CD4-positive, alpha-beta T cell (primary cell): ENCODE measurements around the gene LCN12. TPM values are rescaled to one million over a fixed set of nuclear protein-coding genes. Genes with fewer than 3 reads are reported as not detected.
A peak's percentile ranks its signal among the peaks of the same experiment; 100 is the strongest.

Experiments used
- ATAC-seq: fragments of 200-7000 bp; cut with Tn5 transposase; one replicate; pipeline ENCODE4 v1.10.0; 2022; ENCODE audit warnings: mild to moderate bottlenecking; ENCODE audit not compliant: poor library complexity
- CTCF ChIA-PET: fragments of 350-600 bp; sonication (Branson Sonifier 250); formaldehyde crosslinking; loops from one replicate; lab custom pipeline; 2021; ENCODE audit warnings: antibody characterized with exemption, inconsistent platforms; lab: Charles Lee
- POLR2A ChIA-PET: fragments of 350-600 bp; sonication (Branson Sonifier 250); formaldehyde crosslinking; loops from one replicate; lab custom pipeline; 2021; ENCODE audit warnings: antibody characterized with exemption, inconsistent platforms; lab: Charles Lee
- DNase-seq, 14 experiments: peaks; one replicate each; pipeline ENCODE4 v3.0.0-alpha.2; 2013 to 2020; ENCODE audit warnings: mixed read lengths in 2 of 14
- H3K27ac ChIP-seq, 2 donors: one replicate each; pipeline versions ENCODE4 v1.5.1 to v1.7.0; 2013; ENCODE audit warnings: low read length in 2 of 2, low read depth in 1 of 2, mild to moderate bottlenecking in 1 of 2
- H3K27me3 ChIP-seq, 2 experiments: 1 replicate in 1 of 2; 2 replicates in 1 of 2; pipeline versions ENCODE4 v1.6.1 to v1.7.0; 2013; ENCODE audit warnings: low read length in 2 of 2, control low read depth in 1 of 2, mild to moderate bottlenecking in 1 of 2, moderate library complexity in 1 of 2; ENCODE audit not compliant: insufficient read depth in 2 of 2, control insufficient read depth in 1 of 2
- H3K36me3 ChIP-seq: one replicate; pipeline ENCODE4 v1.6.1; 2013; ENCODE audit warnings: low read length, control low read depth; ENCODE audit not compliant: insufficient read depth
- H3K4me1 ChIP-seq: one replicate; pipeline ENCODE4 v1.6.1; 2013; ENCODE audit warnings: low read length, control low read depth; ENCODE audit not compliant: insufficient read depth
- H3K4me3 ChIP-seq: one replicate; pipeline ENCODE4 v1.5.1; 2013; ENCODE audit warnings: mild to moderate bottlenecking, low read length, moderate library complexity
- H3K9me3 ChIP-seq, 2 experiments: 1 replicate in 1 of 2; 2 replicates in 1 of 2; pipeline versions ENCODE4 v1.6.1 to v1.7.0; 2013; ENCODE audit warnings: low read length in 2 of 2, mild to moderate bottlenecking in 2 of 2, control low read depth in 1 of 2, moderate library complexity in 1 of 2; ENCODE audit not compliant: control insufficient read depth in 1 of 2, insufficient read depth in 1 of 2
- H3K27ac Mint-ChIP-seq: one replicate; pipeline ENCODE4 v1.8.0; 2020; ENCODE audit warnings: mixed read lengths
- H3K27me3 Mint-ChIP-seq: one replicate; pipeline ENCODE4 v1.8.0; 2021; ENCODE audit warnings: mixed read lengths
- H3K36me3 Mint-ChIP-seq: one replicate; pipeline ENCODE4 v1.8.0; 2021; ENCODE audit warnings: low read depth, mixed read lengths
- H3K4me1 Mint-ChIP-seq: one replicate; pipeline ENCODE4 v1.8.0; 2021; ENCODE audit warnings: low read depth, mixed read lengths
- H3K4me3 Mint-ChIP-seq: one replicate; pipeline ENCODE4 v1.8.0; 2020; ENCODE audit warnings: mild to moderate bottlenecking, mixed read lengths
- H3K9me3 Mint-ChIP-seq: one replicate; pipeline ENCODE4 v1.8.0; 2020; ENCODE audit warnings: mixed read lengths
- intact Hi-C, 2 experiments: fragments of 100-400 bp; cut with DNase I in 1 of 2; cut with micrococcal nuclease in 1 of 2; formaldehyde crosslinking; loops; one replicate each; pipeline versions ENCODE4 v1.15.1 to v1.9.0; 2023 to 2025; cut with DNase I, micrococcal nuclease
- total RNA-seq, 174 experiments: library from RNA in 2 of 174; stranded (reverse) in 2 of 174; gene quantifications; one replicate each; pipeline ENCODE4 v1.2.3 and lab custom pipeline; 2021 to 2026
- TF ChIP-seq, protein P1 (sequence below): fragments of 200-600 bp; IDR thresholded peaks from one replicate; pipeline ENCODE4 v1.8.0; 2022; ENCODE audit warnings: antibody characterized with exemption, mild to moderate bottlenecking

LCN12 gene
- total RNA-seq, 2 experiments from 2014 or later = 1.3 to 1.5 TPM

GRCh38 chr9:136977649-136978072 is 25.6 kb downstream of the LCN12 start:
- TF ChIP-seq, protein P1, sequence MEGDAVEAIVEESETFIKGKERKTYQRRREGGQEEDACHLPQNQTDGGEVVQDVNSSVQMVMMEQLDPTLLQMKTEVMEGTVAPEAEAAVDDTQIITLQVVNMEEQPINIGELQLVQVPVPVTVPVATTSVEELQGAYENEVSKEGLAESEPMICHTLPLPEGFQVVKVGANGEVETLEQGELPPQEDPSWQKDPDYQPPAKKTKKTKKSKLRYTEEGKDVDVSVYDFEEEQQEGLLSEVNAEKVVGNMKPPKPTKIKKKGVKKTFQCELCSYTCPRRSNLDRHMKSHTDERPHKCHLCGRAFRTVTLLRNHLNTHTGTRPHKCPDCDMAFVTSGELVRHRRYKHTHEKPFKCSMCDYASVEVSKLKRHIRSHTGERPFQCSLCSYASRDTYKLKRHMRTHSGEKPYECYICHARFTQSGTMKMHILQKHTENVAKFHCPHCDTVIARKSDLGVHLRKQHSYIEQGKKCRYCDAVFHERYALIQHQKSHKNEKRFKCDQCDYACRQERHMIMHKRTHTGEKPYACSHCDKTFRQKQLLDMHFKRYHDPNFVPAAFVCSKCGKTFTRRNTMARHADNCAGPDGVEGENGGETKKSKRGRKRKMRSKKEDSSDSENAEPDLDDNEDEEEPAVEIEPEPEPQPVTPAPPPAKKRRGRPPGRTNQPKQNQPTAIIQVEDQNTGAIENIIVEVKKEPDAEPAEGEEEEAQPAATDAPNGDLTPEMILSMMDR = no peak
- Mint-ChIP-seq H3K9me3 (no peaks in the 10 kb centered on the region), H3K4me3 (no peak overlapping the region), H3K27ac (no peak overlapping the region), H3K4me1 (peaks cover 20% of the 10 kb centered on the region), H3K36me3 (no peaks in the 10 kb centered on the region), H3K27me3 (peaks cover 14% of the 10 kb centered on the region)
- ATAC-seq = no peak
- ChIA-PET CTCF (interaction anchor here (1.0 to 1.5 kb wide), 3 partner anchors 51 to 135 kb away, joined by 3 to 5 read pairs (median 4); partner anchors contain the start of genes ABCA2, AJM1 and NPDC1), POLR2A (interaction anchor here (1.9 kb wide), 1 partner anchor 15 kb away, joined by 8 read pairs; the partner anchor contains the start of gene PAXX)
- Histone ChIP-seq H3K4me1 (peaks cover 60% of the 10 kb centered on the region), H3K4me3 (peak overlapping the region; percentile 29), H3K27me3 (no peaks in the 10 kb centered on the region), H3K27ac (no peak overlapping the region), H3K9me3 (peaks cover 0 to 9% of the 10 kb centered on the region in 2 experiments), H3K36me3 (no peaks in the 10 kb centered on the region)
- DNase-seq = no peak
- intact Hi-C loops = loop anchor here (1.0 to 2.0 kb wide), 3 partner anchors 15 to 33 kb away; partner anchors contain the start of genes PAXX (in 2 of the 2) and FBXW5 (in 1 of the 2)

DNA sequence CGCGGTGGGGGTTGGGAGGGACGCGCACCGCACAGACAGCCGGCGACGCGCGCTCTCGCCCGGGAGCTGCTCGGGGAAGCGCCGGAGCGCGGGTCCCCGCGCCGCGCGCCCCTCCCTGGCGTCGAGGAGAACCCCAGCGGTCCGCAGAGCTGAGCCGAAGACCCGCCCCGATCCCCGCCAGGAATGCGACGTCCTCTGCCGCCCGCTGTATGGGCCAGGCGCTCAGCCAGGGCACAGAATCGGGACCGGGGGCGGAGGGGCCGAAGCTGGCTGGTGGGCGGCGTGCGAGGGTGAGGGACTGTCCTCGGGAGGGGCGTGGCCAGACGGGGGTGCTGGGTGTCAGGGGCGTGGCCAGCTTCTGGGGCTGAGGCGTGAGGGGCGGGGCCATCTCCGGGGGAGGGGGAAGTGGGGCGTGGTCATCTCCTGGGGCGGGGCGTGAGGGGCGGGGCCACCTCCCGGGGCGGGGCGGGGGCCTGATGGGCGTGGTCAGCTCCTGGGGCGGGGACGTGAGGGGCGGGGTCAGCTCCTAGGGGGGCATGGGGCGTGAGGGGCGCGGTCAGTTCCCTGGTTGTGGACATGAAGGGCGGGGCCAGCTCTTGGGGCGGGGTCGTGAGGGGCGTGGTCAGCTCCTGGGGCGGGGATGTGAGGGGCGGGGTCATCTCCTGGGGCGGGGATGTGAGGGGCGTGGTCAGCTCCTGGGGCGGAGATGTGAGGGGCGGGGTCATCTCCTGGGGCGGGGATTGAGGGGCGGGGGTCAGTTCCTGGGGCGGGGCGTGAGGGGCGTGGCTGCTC is 26.2 kb downstream of the LCN12 start:
- ATAC-seq (peak; percentile 69), DNase-seq (peak; percentile 42 to 88 (median 66))
- H3K27ac ChIP-seq = no peak overlapping the region
- Mint-ChIP-seq H3K36me3 (no peaks in the 10 kb centered on the region), H3K9me3 (no peaks in the 10 kb centered on the region), H3K4me1 (peaks cover 20% of the 10 kb centered on the region), H3K27ac (no peak overlapping the region), H3K4me3 (no peak overlapping the region), H3K27me3 (peaks cover 14% of the 10 kb centered on the region)
- H3K27me3 ChIP-seq = peaks cover 1 to 5% of the 10 kb centered on the region in 2 experiments
- H3K36me3 ChIP-seq = no peaks in the 10 kb centered on the region
- H3K4me3 ChIP-seq = peak overlapping the region; percentile 29
- TF ChIP-seq, protein P1 = no peak
- peaks cover 0 to 9% of the 10 kb centered on the region in 2 experiments for H3K9me3 ChIP-seq
- POLR2A ChIA-PET = interaction anchor here (0.7 to 1.9 kb wide), 2 partner anchors 14 to 96 kb away, joined by 3 to 8 read pairs; partner anchors contain the start of gene PAXX
- CTCF ChIA-PET = interaction anchor here (1.0 to 1.5 kb wide), 3 partner anchors 50 to 136 kb away, joined by 3 to 5 read pairs (median 4); partner anchors contain the start of genes ABCA2, AJM1 and NPDC1
- intact Hi-C loops = loop anchor here (1.0 to 2.0 kb wide), 3 partner anchors 14 to 34 kb away; partner anchors contain the start of genes PAXX (in 2 of the 2) and FBXW5 (in 1 of the 2)
- peaks cover 57% of the 10 kb centered on the region for H3K4me1 ChIP-seq

DNA sequence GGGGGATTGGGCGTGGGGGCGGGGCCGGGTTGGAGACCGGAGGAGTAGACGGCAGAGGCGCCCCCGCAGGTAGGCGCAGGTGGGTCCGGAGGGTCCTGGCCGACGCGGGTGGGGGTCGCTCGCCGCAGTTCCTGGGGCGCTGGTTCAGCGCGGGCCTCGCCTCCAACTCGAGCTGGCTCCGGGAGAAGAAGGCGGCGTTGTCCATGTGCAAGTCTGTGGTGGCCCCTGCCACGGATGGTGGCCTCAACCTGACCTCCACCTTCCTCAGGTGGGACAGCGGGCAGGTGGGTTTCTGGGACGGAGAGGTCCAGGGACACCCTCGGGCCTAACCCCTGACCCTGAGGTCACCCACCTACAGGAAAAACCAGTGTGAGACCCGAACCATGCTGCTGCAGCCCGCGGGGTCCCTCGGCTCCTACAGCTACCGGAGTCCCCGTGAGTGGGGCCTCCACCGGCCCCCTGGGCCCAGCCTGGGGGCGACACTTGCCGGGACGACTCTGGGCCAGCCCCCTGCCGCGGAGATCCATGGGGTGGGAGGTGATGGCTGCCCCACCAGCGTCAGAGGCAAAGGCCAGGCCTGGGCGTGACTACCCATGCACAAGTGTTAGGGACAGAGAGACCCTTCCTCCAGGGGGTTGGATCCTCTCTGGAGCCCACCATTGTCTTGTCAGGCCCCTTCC is 26.9 kb downstream of the LCN12 start:
- H3K4me1 Mint-ChIP-seq = peaks cover 23% of the 10 kb centered on the region
- H3K4me3 Mint-ChIP-seq = no peak overlapping the region
- Histone ChIP-seq H3K4me1 (peaks cover 49% of the 10 kb centered on the region), H3K9me3 (peaks cover 0 to 9% of the 10 kb centered on the region in 2 experiments), H3K4me3 (no peak overlapping the region), H3K27ac (no peak overlapping the region), H3K36me3 (no peaks in the 10 kb centered on the region), H3K27me3 (peaks cover 7 to 13% of the 10 kb centered on the region in 2 experiments)
- peaks cover 20% of the 10 kb centered on the region for H3K27me3 Mint-ChIP-seq
- ATAC-seq (no peak), DNase-seq (no peak)
- H3K9me3 Mint-ChIP-seq = no peaks in the 10 kb centered on the region
- H3K27ac Mint-ChIP-seq = no peak overlapping the region
- POLR2A ChIA-PET = interaction anchor here (0.7 to 1.9 kb wide), 2 partner anchors 13 to 97 kb away, joined by 3 to 8 read pairs; partner anchors contain the start of gene PAXX
- TF ChIP-seq, protein P1 = no peak
- intact Hi-C loops = loop anchor here (1.0 to 2.0 kb wide), 3 partner anchors 13 to 35 kb away; partner anchors contain the start of genes PAXX (in 2 of the 2) and FBXW5 (in 1 of the 2)
- no peaks in the 10 kb centered on the region for H3K36me3 Mint-ChIP-seq
- CTCF ChIA-PET = interaction anchor here (1.3 to 1.5 kb wide), 2 partner anchors 49 to 137 kb away, joined by 3 to 5 read pairs; partner anchors contain the start of genes ABCA2 and AJM1
